ENCODE results near the gene DENND10.

GRCh38 chr10:119055472-119055871, 48.4 kb upstream of the DENND10 start:
- TF ChIP-seq POLR2AphosphoS5 (IDR thresholded peaks at IDR 0.05; ENCODE audit: low read depth, low read length) (no peak), POLR2A (IDR thresholded peaks at IDR 0.05; ENCODE audit: low read depth, low read length) (no peak), TAF1 (IDR thresholded peaks at IDR 0.05; ENCODE audit: low read depth, low read length) (no peak)

All from GM12891 (cell line).